Breast epithelium (tissue), 4 donors: Measurements from ENCODE around the gene AOPEP. TPM values are rescaled to one million over a fixed set of nuclear protein-coding genes. Genes with fewer than 3 reads are reported as not detected.

Source experiments
- DNase-seq, 2 donors: peaks; one replicate each; pipeline ENCODE4 v3.0.0-alpha.2; 2019; ENCODE audit warnings: low spot score in 2 of 2
- H3K27ac ChIP-seq, 2 donors: fragments of 200-600 bp; sonication (generic) in 1 of 2; one replicate each; pipeline ENCODE4 v1.5.1; 2016 to 2019; ENCODE audit warnings: mild to moderate bottlenecking in 1 of 2
- H3K27me3 ChIP-seq, 2 donors: fragments of 200-600 bp; sonication (generic) in 1 of 2; one replicate each; pipeline versions ENCODE4 v1.5.1 to v1.6.0; 2017 to 2019; ENCODE audit warnings: control low read depth in 1 of 2, mild to moderate bottlenecking in 1 of 2
- H3K36me3 ChIP-seq: fragments of 200-600 bp; one replicate; pipeline ENCODE4 v1.5.1; 2019
- H3K4me1 ChIP-seq, 2 donors: fragments of 200-600 bp; sonication (generic); one replicate each; pipeline ENCODE4 v1.5.1; 2016 to 2019; ENCODE audit warnings: control low read depth in 1 of 2
- H3K4me3 ChIP-seq, 3 donors: fragments of 200-600 bp; sonication (generic); 1 replicate in 2 of 3; 2 replicates in 1 of 3; pipeline ENCODE4 v1.5.1; 2016 to 2019; ENCODE audit warnings: mild to moderate bottlenecking in 3 of 3, moderate library complexity in 2 of 3
- H3K9me3 ChIP-seq, 2 donors: fragments of 200-600 bp; sonication (generic) in 1 of 2; one replicate each; pipeline ENCODE4 v1.5.1; 2016 to 2019; ENCODE audit warnings: control low read depth in 1 of 2
- CTCF ChIP-seq, 3 donors: fragments of 450-650 bp; IDR thresholded peaks; one replicate each; pipeline ENCODE4 v1.5.1; 2016 to 2017; ENCODE audit warnings: antibody characterized with exemption in 3 of 3, mild to moderate bottlenecking in 3 of 3, moderate library complexity in 3 of 3
- POLR2A ChIP-seq: fragments of 450-650 bp; IDR thresholded peaks from one replicate; pipeline ENCODE4 v1.6.1; 2016; ENCODE audit warnings: antibody characterized with exemption, mild to moderate bottlenecking, moderate library complexity
- POLR2AphosphoS5 ChIP-seq, 3 donors: sonication (generic); formaldehyde crosslinking; IDR thresholded peaks; one replicate each; pipeline ENCODE4 v1.6.1; 2017; ENCODE audit warnings: antibody characterized with exemption in 3 of 3
- intact Hi-C: fragments of 100-400 bp; cut with DNase I; formaldehyde crosslinking; loops from one replicate; pipeline ENCODE4 v1.15.1; 2023; ENCODE audit warnings: low total_unique reads
- total RNA-seq, 3 donors: library from RNA; depleted of rRNA; stranded (reverse); fragments of >200 nt; gene quantifications; one replicate each; pipeline ENCODE4 v1.1.0, GENCODE V29; 2016

AOPEP gene
- total RNA-seq, 3 donors from 2014 or later = 15.5 to 94.1 (median 87.5) TPM

DNA sequence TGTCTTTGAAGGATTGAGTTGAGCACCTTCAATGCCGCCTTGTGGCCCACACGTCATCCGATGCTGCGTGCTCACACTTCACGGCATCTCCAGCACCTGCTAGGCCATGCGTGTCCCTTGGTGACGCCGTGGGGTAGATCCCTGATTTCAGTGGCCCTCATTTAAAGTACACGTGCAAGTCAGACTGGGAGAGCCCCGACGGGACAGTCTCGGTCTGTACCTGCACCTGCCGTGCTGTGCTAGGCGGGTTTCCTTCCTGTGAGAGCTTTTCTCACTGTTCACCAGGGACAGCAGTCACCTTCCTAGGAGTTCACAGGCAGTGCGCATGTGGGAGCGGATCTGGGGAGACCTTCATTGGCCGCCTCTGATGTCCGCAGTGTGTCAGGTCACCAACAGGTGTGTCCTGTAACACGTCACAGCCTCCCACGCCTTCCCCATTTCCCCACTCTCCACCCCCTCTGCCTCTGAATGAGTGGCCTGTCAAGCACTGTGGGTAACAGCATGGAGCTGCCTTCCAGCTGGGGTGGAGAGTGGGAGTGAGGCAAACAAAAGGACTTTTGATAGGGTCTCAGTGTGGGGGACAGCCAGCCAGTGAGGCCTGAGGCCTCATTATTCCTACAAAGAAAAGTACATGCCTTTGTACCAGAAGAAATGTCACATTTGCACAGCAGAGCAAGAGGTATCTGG, 354.6 kb downstream of the AOPEP start:
- no peak for TF ChIP-seq POLR2A
- TF ChIP-seq CTCF (IDR thresholded peaks at IDR 0.05) = no peak
- no peak for TF ChIP-seq POLR2AphosphoS5 (IDR thresholded peaks at IDR 0.05)
- Histone ChIP-seq H3K27me3 (no peaks in the 10 kb centered on the region), H3K27ac (no peak overlapping the region), H3K4me1 (peaks cover 0 to 10% of the 10 kb centered on the region in 2 donors), H3K9me3 (no peaks in the 10 kb centered on the region), H3K4me3 (no peak overlapping the region), H3K36me3 (no peaks in the 10 kb centered on the region)
- intact Hi-C loops = no loop called here
- DNase-seq = peak in 1 of 2 donors; percentile 37

GRCh38 chr9:95081998-95082397, 355.5 kb downstream of the AOPEP start:
- intact Hi-C loops = no loop called here
- no peak for DNase-seq
- H3K36me3 ChIP-seq = no peaks in the 10 kb centered on the region
- no peak overlapping the region for H3K27ac ChIP-seq
- peaks cover 0 to 10% of the 10 kb centered on the region in 2 donors for H3K4me1 ChIP-seq
- no peaks in the 10 kb centered on the region for H3K9me3 ChIP-seq
- TF ChIP-seq CTCF (IDR thresholded peaks at IDR 0.05) (no peak), POLR2AphosphoS5 (IDR thresholded peaks at IDR 0.05) (no peak), POLR2A (no peak)
- no peaks in the 10 kb centered on the region for H3K27me3 ChIP-seq
- H3K4me3 ChIP-seq = no peak overlapping the region

GRCh38 chr9:95082401-95083084, 356.0 kb downstream of the AOPEP start:
- peaks cover 0 to 10% of the 10 kb centered on the region in 2 donors for H3K4me1 ChIP-seq
- DNase-seq = peak in 1 of 2 donors; percentile 27
- H3K27ac ChIP-seq = no peak overlapping the region
- no peaks in the 10 kb centered on the region for H3K9me3 ChIP-seq
- H3K27me3 ChIP-seq = no peaks in the 10 kb centered on the region
- no peak overlapping the region for H3K4me3 ChIP-seq
- intact Hi-C loops = no loop called here
- H3K36me3 ChIP-seq = no peaks in the 10 kb centered on the region
- no peak for TF ChIP-seq POLR2AphosphoS5 (IDR thresholded peaks at IDR 0.05)
- no peak for TF ChIP-seq POLR2A
- no peak for TF ChIP-seq CTCF (IDR thresholded peaks at IDR 0.05)

- Histone ChIP-seq H3K4me1 (peaks cover 0 to 9% of the 10 kb centered on the region in 2 donors), H3K9me3 (no peaks in the 10 kb centered on the region), H3K4me3 (no peak overlapping the region), H3K27me3 (no peaks in the 10 kb centered on the region), H3K36me3 (no peaks in the 10 kb centered on the region), H3K27ac (no peak overlapping the region)
- DNase-seq = no peak
- TF ChIP-seq CTCF (IDR thresholded peaks at IDR 0.05) (no peak), POLR2AphosphoS5 (IDR thresholded peaks at IDR 0.05) (no peak), POLR2A (no peak)
- intact Hi-C loops = no loop called here
These were observed 356.7 kb downstream of the AOPEP start for GRCh38 chr9:95083086-95083768.
